GM19193 (cell line): Measurements from ENCODE around the gene KCNH8.

Source experiments
- POLR2A ChIP-seq: IDR thresholded peaks from 4 replicates; pipeline ENCODE4 v1.6.1; 2011; ENCODE audit not compliant: insufficient read depth, insufficient read length; ENCODE audit errors: extremely low read depth

The KCNH8 gene

GRCh38 chr3:19147905-19148767 is at the start of gene KCNH8:
Gene KCNH8 (plus strand): TSS chr3:19148510. CDS start chr3:19148720, 210 bp downstream.
- TF ChIP-seq POLR2A, result no peak

DNA sequence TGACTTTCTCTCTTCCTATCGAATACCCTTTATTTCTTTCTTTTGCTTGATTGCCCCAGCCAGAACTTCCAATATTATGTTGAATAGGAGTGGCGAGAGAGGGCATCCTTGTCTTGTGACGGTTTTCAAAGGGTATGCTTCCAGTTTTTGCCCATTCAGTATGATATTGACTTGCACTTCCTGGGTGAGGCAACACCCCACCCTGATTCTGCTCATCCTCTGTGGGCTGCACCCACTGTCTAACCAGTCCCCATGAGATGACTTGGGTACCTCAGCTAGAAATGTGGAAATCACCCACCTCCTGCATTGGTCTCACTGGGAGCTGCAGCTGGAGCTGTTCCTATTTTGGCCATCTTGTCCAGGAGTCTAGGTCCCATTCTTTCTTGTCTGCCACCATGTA is 44.8 kb upstream of the KCNH8 start:
- no peak for TF ChIP-seq POLR2A

- no peak for TF ChIP-seq POLR2A
Observed at GRCh38 chr3:19104459-19104858, 43.9 kb upstream of the KCNH8 start.

DNA sequence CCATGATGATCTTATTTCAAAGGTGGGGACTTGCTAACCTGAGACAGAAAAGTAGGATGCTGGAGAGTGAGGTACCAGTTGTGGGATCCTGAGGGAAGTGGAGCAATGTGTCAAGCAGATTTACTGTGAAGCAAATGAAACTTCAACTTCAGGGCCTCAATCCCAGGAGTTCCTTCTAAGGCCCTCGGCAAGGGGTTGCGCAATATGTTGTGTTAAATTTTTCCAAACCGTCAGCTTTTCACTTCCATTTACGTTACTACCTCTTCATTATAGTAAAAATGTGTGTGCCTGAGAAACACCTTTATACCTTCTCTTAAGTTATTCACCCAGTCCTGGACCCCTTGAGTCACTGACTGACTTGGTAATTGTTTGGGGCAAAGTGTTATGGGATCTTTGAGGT is 42.5 kb upstream of the KCNH8 start:
- no peak for TF ChIP-seq POLR2A

- TF ChIP-seq POLR2A, result no peak
Observed at GRCh38 chr3:19106307-19106706, 42.0 kb upstream of the KCNH8 start.

DNA sequence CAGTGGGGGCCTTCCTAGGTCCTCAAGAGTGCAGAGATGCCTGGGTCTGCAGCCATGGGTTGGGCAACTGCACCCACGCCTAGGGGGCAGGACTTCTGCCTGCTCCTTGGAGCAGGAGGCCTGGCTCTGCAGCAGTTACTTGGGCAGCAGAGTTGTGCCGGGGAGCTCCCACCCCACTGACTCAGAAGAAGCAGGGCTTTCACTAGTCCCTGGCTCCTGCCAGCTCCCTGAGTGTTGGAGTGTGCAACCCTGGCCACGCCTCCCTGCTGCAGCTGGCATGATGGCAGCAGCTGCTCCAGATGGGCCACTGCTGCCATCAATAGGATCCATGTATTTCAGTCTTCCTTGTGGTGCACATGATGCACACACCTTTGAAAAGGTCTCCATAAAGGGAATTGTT is 40.6 kb upstream of the KCNH8 start:
- TF ChIP-seq POLR2A, result no peak

- TF ChIP-seq POLR2A, result no peak
Observed at GRCh38 chr3:19110335-19110895, 37.9 kb upstream of the KCNH8 start.

- no peak for TF ChIP-seq POLR2A
Observed at GRCh38 chr3:19114461-19114860, 33.8 kb upstream of the KCNH8 start.

GRCh38 chr3:19116239-19116638 is 32.1 kb upstream of the KCNH8 start:
- no peak for TF ChIP-seq POLR2A

GRCh38 chr3:19124752-19125151 is 23.6 kb upstream of the KCNH8 start:
- TF ChIP-seq POLR2A, result no peak

DNA sequence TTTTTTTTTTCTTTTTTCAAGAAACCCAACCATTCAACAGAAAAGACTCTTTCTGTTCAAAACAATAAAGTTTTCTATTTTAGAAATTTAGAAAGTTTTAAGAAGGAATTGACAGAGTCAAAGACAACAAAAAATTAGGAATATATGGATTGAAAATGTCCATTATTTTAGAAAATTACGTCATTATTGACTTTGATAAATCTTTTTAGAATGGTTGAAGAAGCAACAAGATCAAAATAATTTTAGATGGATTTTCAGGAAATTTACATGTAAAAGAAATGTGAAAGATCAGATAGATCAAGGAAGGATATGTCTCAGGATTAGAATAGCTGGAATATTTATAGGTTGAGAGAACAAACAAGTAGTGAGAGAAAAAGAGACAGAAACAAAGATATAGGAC is 8.4 kb upstream of the KCNH8 start:
- TF ChIP-seq POLR2A, result no peak

DNA sequence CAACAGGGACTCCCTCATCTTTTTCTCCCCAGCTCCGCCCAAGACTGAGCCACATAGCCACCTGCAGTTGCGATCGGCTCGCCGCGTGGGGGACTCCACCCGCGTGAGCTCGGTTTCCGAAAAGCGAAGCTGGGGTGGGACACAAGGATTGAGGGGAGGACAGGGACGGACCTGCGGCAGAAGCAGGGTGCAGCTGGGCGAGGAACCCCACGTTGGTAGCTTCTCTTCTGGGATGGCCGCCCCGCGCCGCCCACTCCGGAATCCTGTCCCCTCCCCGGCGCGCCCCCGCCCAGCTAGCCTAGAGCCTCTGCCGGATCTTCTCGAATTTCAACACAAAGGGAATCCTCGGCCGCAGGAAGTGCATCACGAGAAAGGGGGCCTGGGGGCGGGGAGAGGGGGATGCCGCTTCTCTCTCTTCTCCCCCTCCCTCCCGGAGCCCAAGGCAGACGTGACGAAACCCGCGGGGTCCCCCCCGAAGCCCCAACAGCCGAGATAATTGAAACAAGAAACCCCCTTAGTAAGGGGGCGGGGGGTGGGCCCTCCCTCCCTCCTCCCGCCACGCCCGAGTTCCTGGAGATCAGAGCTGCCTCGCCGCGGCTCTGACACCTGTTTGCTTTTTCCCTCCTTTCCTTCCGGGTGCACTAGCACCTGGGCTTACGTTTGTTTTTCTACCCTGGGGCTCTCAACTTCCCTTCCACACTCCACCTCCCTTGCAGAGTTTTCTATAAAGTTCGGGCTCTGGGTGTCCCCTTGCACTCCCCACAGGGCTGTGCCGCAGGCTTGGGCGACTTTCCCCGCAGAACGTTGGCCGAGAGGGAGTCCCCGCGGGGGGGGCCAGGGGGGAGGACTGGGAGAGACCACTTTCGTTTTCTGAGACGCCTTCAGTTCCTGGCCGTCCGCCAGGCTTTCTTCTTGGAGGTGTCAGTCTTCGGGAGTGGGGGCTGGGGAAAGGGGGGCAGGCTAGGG is 1.3 kb upstream of the KCNH8 start:
- no peak for TF ChIP-seq POLR2A

DNA sequence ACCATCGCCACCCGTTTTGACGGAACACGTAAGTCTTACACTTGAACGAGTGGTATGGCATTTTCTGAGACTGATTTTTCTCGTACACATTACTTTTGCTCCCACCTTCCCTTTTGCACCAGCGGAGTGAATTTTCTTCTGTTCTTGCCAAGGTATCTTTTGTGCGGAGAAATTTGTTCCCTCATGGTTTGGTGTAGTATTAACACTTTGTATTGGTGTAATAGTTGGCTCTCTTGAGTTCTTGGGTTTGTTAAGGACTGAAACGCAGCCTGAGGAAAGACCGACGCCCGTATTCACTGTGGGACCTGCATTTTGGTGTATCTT is 420 bp downstream of the KCNH8 start:
- no peak for TF ChIP-seq POLR2A

DNA sequence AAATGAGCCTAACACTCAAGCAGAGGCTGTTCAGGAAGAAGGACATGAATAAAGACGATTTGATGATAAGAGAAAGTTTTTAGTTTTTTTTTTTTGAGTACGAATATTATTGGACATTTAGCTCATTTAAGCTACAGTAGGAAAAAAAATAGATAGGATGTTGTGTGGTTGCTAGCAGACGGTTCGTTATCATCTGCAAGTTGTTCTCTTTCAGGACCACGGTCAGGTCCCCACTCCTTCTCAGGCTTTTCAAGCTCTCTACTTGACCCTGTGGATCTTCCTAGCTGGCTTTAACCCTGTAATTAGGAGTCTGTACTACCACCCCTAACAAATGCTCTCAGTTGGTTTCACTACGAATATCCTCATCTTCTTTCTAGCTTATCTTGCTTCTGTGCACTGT is 1.1 kb downstream of the KCNH8 start:
- no peak for TF ChIP-seq POLR2A

DNA sequence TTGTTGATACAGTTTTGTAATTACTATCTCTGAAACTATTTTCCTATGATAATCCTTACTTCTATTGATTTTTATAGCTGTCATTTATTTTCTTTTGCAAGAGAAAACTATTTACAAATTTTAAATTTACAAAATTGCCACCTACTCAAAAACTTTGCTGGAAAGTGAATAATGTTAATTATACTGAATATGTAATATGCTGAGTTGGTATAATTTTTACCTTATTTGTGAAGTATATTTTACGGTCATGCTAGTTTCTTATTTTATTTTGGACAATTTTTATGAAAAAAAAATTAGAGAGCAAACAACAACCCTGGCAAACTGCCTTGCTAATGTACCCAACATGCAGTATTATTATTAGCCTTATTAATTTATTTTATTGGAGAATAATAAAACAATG is 2.9 kb downstream of the KCNH8 start:
- TF ChIP-seq POLR2A, result no peak
